SH-SY5Y (cell line): ENCODE data around the gene ADGRG1.

ENCODE experiments used
- GATA2 ChIP-seq: IDR thresholded peaks from 2 replicates; pipeline ENCODE4 v1.6.1; 2011; ENCODE audit warnings: mild to moderate bottlenecking, low read depth, low read length
- GATA3 ChIP-seq: IDR thresholded peaks from 2 replicates; pipeline ENCODE4 v1.6.1; 2011; ENCODE audit warnings: low read depth, mild to moderate bottlenecking, low read length, moderate library complexity

DNA sequence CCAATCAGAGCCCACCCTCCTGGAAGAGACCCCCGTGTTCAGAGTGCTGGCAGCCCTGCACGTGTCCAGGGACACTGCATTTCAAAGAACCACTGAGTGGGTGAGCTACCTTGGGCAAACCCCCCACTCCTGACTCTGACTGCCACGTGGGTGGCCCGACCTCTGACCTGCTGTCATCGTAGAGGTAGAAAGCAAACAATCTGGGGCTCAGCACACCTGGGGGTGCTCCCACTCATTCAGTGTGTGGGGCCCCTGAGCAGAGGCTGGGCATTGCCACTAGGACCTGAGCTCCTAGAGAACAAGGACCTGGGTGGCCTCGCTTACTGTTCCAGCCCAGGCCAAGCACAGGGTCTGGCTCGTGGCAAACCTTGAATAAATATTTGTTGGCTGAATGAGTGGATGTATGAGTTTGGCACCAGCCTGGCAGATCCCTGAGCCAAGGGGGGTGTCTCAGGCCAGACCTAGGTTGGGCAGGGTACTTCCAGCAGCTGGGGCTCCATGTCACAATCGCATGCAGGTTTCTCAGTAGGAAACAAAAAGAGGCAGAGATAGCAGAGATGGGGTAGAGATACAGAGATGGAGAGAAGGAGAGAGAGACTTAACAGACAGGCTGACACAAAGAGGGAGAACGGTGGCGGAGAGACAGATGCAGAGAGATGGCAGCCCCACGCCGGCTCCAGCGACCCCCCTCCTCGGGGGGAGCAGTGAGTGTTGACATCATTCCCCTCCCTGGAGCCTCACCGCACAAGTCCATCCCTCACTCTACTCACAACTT, 60.7 kb downstream of the ADGRG1 start:
- TF ChIP-seq GATA2 (no peak), GATA3 (no peak)
